Body of pancreas (tissue), 4 donors: Measurements from ENCODE around the gene LYG1.

Experiments used
- CTCF ChIP-seq, 7 experiments: fragments of 450-650 bp in 4 of 7; fragments of 200-600 bp in 3 of 7; sonication (generic) in 3 of 7; IDR thresholded peaks; one replicate each; pipeline ENCODE4 v1.5.1; 2016 to 2019; ENCODE audit warnings: antibody characterized with exemption in 7 of 7
- POLR2A ChIP-seq, 3 donors: fragments of 450-650 bp; IDR thresholded peaks; one replicate each; pipeline ENCODE4 v1.6.1; 2016; ENCODE audit warnings: antibody characterized with exemption in 3 of 3, mild to moderate bottlenecking in 2 of 3

GRCh38 chr2:99278793-99279291 is 22.2 kb downstream of the LYG1 start:
- TF ChIP-seq POLR2A (IDR thresholded peaks at IDR 0.05) (no peak), CTCF (IDR thresholded peaks at IDR 0.05) (no peak)
